ENCODE data around the gene PADI2. TPM values are rescaled to one million over a fixed set of nuclear protein-coding genes. Genes with fewer than 3 reads are reported as not detected.

Gene PADI2
- total RNA-seq, 2 experiments from 2014 or later, result not detected

DNA sequence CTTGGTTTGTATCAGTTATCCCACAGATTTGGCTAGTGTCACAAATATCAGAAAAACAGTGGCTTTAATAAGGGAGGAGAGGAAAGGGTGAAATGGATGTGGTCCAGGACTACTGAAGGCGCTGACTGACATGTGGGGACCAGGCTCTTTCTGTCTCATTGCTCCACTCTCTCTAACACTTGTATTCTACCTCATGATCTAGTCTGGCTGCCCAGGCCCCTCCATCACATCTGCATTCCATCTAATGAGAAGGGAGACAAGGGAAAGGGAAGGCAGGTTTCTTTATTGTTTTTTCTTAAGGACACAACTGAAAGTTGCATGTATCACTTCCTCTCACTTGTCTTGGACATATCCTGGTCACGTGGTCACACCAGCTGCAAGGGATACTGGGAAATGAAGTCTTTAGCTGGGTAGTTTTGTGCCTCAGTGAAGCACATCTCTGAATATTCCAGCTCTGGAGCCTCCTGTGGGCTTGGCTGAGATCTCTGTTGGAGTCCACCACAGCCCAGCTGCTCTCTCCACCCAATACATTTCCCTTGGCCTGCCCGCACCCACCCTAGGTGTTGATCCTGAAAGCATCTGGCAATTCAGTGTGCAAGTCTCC is 42.0 kb upstream of the PADI2 start:
- ATAC-seq (no peak), DNase-seq (peak; percentile 10)
- ChIA-PET CTCF (no interaction called here), POLR2A (no interaction called here)
- TF ChIP-seq, protein P1, sequence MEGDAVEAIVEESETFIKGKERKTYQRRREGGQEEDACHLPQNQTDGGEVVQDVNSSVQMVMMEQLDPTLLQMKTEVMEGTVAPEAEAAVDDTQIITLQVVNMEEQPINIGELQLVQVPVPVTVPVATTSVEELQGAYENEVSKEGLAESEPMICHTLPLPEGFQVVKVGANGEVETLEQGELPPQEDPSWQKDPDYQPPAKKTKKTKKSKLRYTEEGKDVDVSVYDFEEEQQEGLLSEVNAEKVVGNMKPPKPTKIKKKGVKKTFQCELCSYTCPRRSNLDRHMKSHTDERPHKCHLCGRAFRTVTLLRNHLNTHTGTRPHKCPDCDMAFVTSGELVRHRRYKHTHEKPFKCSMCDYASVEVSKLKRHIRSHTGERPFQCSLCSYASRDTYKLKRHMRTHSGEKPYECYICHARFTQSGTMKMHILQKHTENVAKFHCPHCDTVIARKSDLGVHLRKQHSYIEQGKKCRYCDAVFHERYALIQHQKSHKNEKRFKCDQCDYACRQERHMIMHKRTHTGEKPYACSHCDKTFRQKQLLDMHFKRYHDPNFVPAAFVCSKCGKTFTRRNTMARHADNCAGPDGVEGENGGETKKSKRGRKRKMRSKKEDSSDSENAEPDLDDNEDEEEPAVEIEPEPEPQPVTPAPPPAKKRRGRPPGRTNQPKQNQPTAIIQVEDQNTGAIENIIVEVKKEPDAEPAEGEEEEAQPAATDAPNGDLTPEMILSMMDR (IDR thresholded peaks at IDR 0.05), result no peak
- peaks cover 6% of the 10 kb centered on the region for H3K9me3 Mint-ChIP-seq
- no peaks in the 10 kb centered on the region for H3K4me1 Mint-ChIP-seq (ENCODE audit: low read depth)
- peak overlapping the region; percentile 69 for H3K27ac Mint-ChIP-seq
- peaks cover 1% of the 10 kb centered on the region for H3K27me3 Mint-ChIP-seq
- intact Hi-C loops (cut with micrococcal nuclease), result no loop called here
- peaks cover 2% of the 10 kb centered on the region for H3K36me3 Mint-ChIP-seq (ENCODE audit: low read depth)
- no peak overlapping the region for H3K4me3 Mint-ChIP-seq

DNA sequence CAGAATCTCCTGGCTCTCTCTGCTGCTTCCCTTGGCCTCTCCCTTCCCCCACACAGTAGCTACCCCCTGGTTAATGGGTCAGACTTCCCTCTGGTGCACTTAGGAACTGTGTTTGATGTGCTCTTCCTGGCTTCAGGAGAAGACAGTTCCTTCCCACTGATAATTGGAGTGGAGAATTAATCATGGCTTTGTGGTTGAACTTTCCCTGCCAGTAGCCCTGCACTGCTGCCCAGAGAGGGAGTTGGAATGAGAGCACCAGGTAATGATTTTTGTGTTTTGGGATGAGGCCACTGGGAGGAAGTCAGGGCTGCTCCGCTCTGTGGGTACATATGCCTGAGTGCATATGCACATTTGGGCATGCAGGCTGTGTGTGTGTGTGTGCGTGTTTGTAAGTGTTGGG is 39.7 kb upstream of the PADI2 start:
- peaks cover 22% of the 10 kb centered on the region for H3K9me3 Mint-ChIP-seq
- ChIA-PET POLR2A (no interaction called here), CTCF (no interaction called here)
- H3K4me3 Mint-ChIP-seq, result no peak overlapping the region
- intact Hi-C loops (cut with micrococcal nuclease), result no loop called here
- no peak overlapping the region for H3K27ac Mint-ChIP-seq
- H3K4me1 Mint-ChIP-seq (ENCODE audit: low read depth), result no peaks in the 10 kb centered on the region
- peaks cover 7% of the 10 kb centered on the region for H3K27me3 Mint-ChIP-seq
- H3K36me3 Mint-ChIP-seq (ENCODE audit: low read depth), result peaks cover 2% of the 10 kb centered on the region
- TF ChIP-seq, protein P1 (IDR thresholded peaks at IDR 0.05), result no peak
- DNase-seq (no peak), ATAC-seq (no peak)

DNA sequence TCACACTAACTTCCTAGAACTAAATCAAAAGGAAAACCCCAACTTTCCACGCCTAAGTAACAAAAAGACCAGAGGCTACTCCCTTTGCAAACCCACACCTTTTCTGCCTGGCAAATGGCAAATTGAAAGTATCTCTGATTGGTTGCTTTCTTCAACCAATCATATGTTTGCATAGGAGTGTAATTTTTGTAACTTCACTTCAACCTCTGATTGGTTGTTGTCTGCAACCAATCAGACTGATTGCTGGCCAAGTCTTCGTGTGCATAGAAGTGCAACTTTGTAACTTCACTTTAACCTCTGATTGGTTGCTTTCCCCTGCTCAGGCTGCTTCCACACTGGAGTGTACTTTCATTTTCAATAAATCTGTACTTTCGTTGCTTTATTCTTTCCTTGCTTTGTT is 36.9 kb upstream of the PADI2 start:
- no peaks in the 10 kb centered on the region for H3K4me1 Mint-ChIP-seq (ENCODE audit: low read depth)
- TF ChIP-seq, protein P1 (IDR thresholded peaks at IDR 0.05), result no peak
- peaks cover 2% of the 10 kb centered on the region for H3K36me3 Mint-ChIP-seq (ENCODE audit: low read depth)
- H3K27me3 Mint-ChIP-seq, result peaks cover 21% of the 10 kb centered on the region
- CTCF ChIA-PET, result no interaction called here
- POLR2A ChIA-PET, result no interaction called here
- no peak overlapping the region for H3K4me3 Mint-ChIP-seq
- H3K9me3 Mint-ChIP-seq, result peaks cover 31% of the 10 kb centered on the region
- H3K27ac Mint-ChIP-seq, result no peak overlapping the region
- no peak for DNase-seq
- intact Hi-C loops (cut with micrococcal nuclease), result no loop called here
- no peak for ATAC-seq

DNA sequence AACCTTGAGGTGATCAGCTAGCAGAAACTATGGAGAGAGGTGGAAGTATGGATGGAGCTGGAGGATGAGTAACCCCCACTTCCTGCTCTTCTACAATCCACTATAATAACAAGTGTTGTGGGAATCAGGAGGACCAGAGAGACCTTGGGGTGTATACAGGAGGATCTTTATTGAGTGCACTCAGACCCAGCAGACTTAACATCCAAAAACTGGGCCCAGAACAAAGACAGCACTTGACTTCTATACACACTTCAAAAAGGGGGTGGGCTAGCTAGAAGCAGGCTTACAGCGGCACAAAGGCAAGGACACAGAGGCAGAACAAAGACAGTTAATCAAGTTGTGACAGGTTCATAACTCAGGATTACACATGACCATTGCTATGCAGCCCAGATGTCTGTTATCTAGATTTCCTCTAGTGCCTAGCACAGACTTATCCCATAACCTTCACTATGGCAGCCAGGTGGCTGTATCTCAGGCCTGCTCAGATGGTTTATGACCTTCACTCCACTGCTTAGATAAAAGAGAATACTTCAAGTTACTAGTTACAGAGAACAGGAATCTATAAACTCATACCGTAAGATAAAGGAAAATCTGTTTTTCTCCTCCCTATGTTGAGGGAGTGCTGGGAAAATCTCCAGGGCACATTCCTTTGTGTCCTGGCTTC is 36.1 kb upstream of the PADI2 start:
- Mint-ChIP-seq H3K9me3 (peaks cover 31% of the 10 kb centered on the region), H3K36me3 (ENCODE audit: low read depth) (peaks cover 2% of the 10 kb centered on the region), H3K27me3 (peaks cover 21% of the 10 kb centered on the region), H3K4me3 (no peak overlapping the region), H3K4me1 (ENCODE audit: low read depth) (no peaks in the 10 kb centered on the region), H3K27ac (no peak overlapping the region)
- DNase-seq, result no peak
- intact Hi-C loops (cut with micrococcal nuclease), result no loop called here
- ChIA-PET CTCF (no interaction called here), POLR2A (no interaction called here)
- TF ChIP-seq, protein P1 (IDR thresholded peaks at IDR 0.05), result no peak
- no peak for ATAC-seq

DNA sequence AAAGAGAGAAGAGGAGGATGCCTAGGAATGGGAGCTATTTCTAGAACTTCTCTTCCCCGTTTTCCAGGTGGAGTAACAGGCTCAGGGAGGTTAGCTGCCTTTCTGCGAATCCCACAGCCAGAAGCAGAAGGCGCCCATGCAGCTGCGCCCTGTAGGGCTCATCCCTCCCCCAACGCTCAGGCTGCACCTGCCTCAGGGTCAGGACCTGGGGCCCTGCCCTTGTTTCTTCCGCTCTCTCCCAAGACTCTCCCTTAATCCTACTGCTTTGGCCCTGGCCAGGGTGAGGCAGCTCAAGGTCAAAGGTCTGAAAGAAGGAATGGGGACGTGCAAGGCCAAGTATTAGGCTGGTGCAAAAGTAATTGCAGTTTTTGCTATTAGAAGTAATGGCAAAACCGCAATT is 30.5 kb upstream of the PADI2 start:
- ChIA-PET POLR2A (no interaction called here), CTCF (interaction anchor here (0.6 kb wide), 1 partner anchor 24 kb away, joined by 3 read pairs; no protein-coding TSS in a partner anchor)
- ATAC-seq, result no peak
- TF ChIP-seq, protein P1 (IDR thresholded peaks at IDR 0.05), result no peak
- H3K4me1 Mint-ChIP-seq (ENCODE audit: low read depth), result no peaks in the 10 kb centered on the region
- no peak for DNase-seq
- H3K27me3 Mint-ChIP-seq, result peaks cover 39% of the 10 kb centered on the region
- intact Hi-C loops (cut with micrococcal nuclease), result no loop called here
- peaks cover 16% of the 10 kb centered on the region for H3K9me3 Mint-ChIP-seq
- H3K4me3 Mint-ChIP-seq, result no peak overlapping the region
- H3K36me3 Mint-ChIP-seq (ENCODE audit: low read depth), result no peaks in the 10 kb centered on the region
- H3K27ac Mint-ChIP-seq, result no peak overlapping the region
